CD14-positive monocyte (primary cell): Measurements from ENCODE around the gene CCDC50. TPM values are rescaled to one million over a fixed set of nuclear protein-coding genes. Genes with fewer than 3 reads are reported as not detected.

Source experiments
- DNase-seq, 3 donors: peaks; one replicate each; pipeline ENCODE4 v3.0.0-alpha.2; 2011 to 2022
- H2AFZ ChIP-seq: 2 replicates; pipeline ENCODE4 v1.6.0; 2012; ENCODE audit warnings: mild to moderate bottlenecking, low read depth, low read length, inconsistent platforms; ENCODE audit not compliant: insufficient read depth, poor library complexity, severe bottlenecking
- H3K27ac ChIP-seq, 2 donors: 1 replicate in 1 of 2; 2 replicates in 1 of 2; pipeline ENCODE4 v1.5.1; 2012 to 2013; ENCODE audit warnings: low read length in 2 of 2, control low read depth in 1 of 2, inconsistent platforms in 1 of 2, low read depth in 1 of 2, mild to moderate bottlenecking in 1 of 2
- H3K27me3 ChIP-seq, 2 donors: one replicate each; pipeline versions ENCODE4 v1.6.0 to v1.6.1; 2011 to 2013; ENCODE audit warnings: low read length in 2 of 2; ENCODE audit not compliant: control insufficient read depth in 2 of 2, insufficient read depth in 2 of 2
- H3K36me3 ChIP-seq, 2 donors: replicated peaks in 1 of 2; 1 replicate in 1 of 2; 2 replicates in 1 of 2; pipeline versions ENCODE4 v1.5.1 to v1.6.1; 2012 to 2013; ENCODE audit warnings: low read length in 2 of 2, control low read depth in 1 of 2, inconsistent platforms in 1 of 2, mild to moderate bottlenecking in 1 of 2; ENCODE audit not compliant: insufficient read depth in 2 of 2, control insufficient read depth in 1 of 2
- H3K4me1 ChIP-seq, 2 donors: 1 replicate in 1 of 2; 2 replicates in 1 of 2; pipeline versions ENCODE4 v1.5.1 to v1.6.1; 2012 to 2013; ENCODE audit warnings: low read length in 2 of 2, control low read depth in 1 of 2, inconsistent platforms in 1 of 2, mild to moderate bottlenecking in 1 of 2, moderate library complexity in 1 of 2; ENCODE audit not compliant: insufficient read depth in 2 of 2, control insufficient read depth in 1 of 2
- H3K4me2 ChIP-seq: replicated peaks from 2 replicates; pipeline ENCODE3; 2012; ENCODE audit warnings: low read length, moderate library complexity, mild to moderate bottlenecking; ENCODE audit not compliant: poor library complexity, severe bottlenecking; ENCODE audit errors: extremely low read depth
- H3K4me3 ChIP-seq, 3 experiments: fragments of 200-600 bp in 1 of 3; sonication (generic) in 1 of 3; replicated peaks in 1 of 3; 1 replicate in 2 of 3; 2 replicates in 1 of 3; pipeline ENCODE4 v1.5.1; 2011 to 2013; ENCODE audit warnings: low read length in 3 of 3, mild to moderate bottlenecking in 3 of 3, control low read depth in 2 of 3, low read depth in 2 of 3, inconsistent platforms in 1 of 3, moderate library complexity in 1 of 3
- H3K79me2 ChIP-seq: 2 replicates; pipeline ENCODE4 v1.6.0; 2012; ENCODE audit warnings: mild to moderate bottlenecking, control low read depth, inconsistent platforms, low read length, moderate library complexity; ENCODE audit not compliant: insufficient read depth
- H3K9ac ChIP-seq: 2 replicates; pipeline ENCODE4 v1.6.0; 2017; ENCODE audit warnings: low read length, mild to moderate bottlenecking; ENCODE audit not compliant: insufficient read depth, poor library complexity, severe bottlenecking
- H3K9me3 ChIP-seq, 2 donors: replicated peaks in 1 of 2; 1 replicate in 1 of 2; 2 replicates in 1 of 2; pipeline versions ENCODE4 v1.5.1 to v1.6.1; 2012 to 2013; ENCODE audit warnings: low read length in 2 of 2, control low read depth in 1 of 2; ENCODE audit not compliant: control insufficient read depth in 1 of 2, insufficient read depth in 1 of 2
- H4K20me1 ChIP-seq: 2 replicates; pipeline ENCODE4 v1.6.0; 2012; ENCODE audit warnings: mild to moderate bottlenecking, low read length, control low read depth, moderate library complexity; ENCODE audit not compliant: insufficient read depth
- H3K27ac Mint-ChIP-seq, 7 donors: one replicate each; pipeline ENCODE4 v1.8.0; 2020; ENCODE audit warnings: mild to moderate bottlenecking in 7 of 7, mixed read lengths in 7 of 7, moderate library complexity in 6 of 7, inconsistent platforms in 2 of 7
- H3K27me3 Mint-ChIP-seq, 3 donors: one replicate each; pipeline ENCODE4 v1.8.0; 2021 to 2022; ENCODE audit warnings: low read depth in 3 of 3, mild to moderate bottlenecking in 3 of 3, mixed read lengths in 3 of 3, moderate library complexity in 3 of 3, inconsistent platforms in 1 of 3
- H3K36me3 Mint-ChIP-seq, 2 donors: one replicate each; pipeline ENCODE4 v1.8.0; 2020; ENCODE audit warnings: mixed read lengths in 2 of 2, inconsistent platforms in 1 of 2, mild to moderate bottlenecking in 1 of 2
- H3K4me1 Mint-ChIP-seq: one replicate; pipeline ENCODE4 v1.8.0; 2020; ENCODE audit warnings: mild to moderate bottlenecking, mixed read lengths
- H3K4me3 Mint-ChIP-seq, 2 donors: one replicate each; pipeline ENCODE4 v1.8.0; 2020; ENCODE audit warnings: mild to moderate bottlenecking in 2 of 2, mixed read lengths in 2 of 2, moderate library complexity in 1 of 2
- H3K9me3 Mint-ChIP-seq, 7 donors: one replicate each; pipeline ENCODE4 v1.8.0; 2020 to 2022; ENCODE audit warnings: mixed read lengths in 7 of 7, mild to moderate bottlenecking in 6 of 7, moderate library complexity in 6 of 7, inconsistent platforms in 2 of 7
- CTCF ChIP-seq: fragments of 200-600 bp; IDR thresholded peaks from one replicate; pipeline ENCODE4 v1.8.0; 2022; ENCODE audit warnings: antibody characterized with exemption, mild to moderate bottlenecking
- WGBS: methylation state at CpG from one replicate; pipeline ENCODE4 v1.1.5; 2013; ENCODE audit warnings: missing lambda C conversion rate; ENCODE audit not compliant: insufficient coverage; 5-methylcytosine and 5-hydroxymethylcytosine counted together
- intact Hi-C, 2 donors: fragments of 100-400 bp; cut with micrococcal nuclease; formaldehyde crosslinking; loops; one replicate each; pipeline versions ENCODE4 v1.15.0 to v1.15.1; 2023
- polyA plus RNA-seq, 3 donors: library from polyadenylated mRNA; depleted of rRNA in 1 of 3; unstranded in 2 of 3; stranded (reverse) in 1 of 3; fragments of 300-500 nt in 2 of 3; fragments of >200 nt in 1 of 3; fragmentation: Illumina TruSeq in 2 of 3; gene quantifications; 1 replicate in 2 of 3; 2 replicates in 1 of 3; pipeline ENCODE4 v1.2.3, GENCODE V29; 2012 to 2021

The CCDC50 gene
- polyA plus RNA-seq, 3 donors = 13.3 to 29.2 (median 25.8) TPM

- H3K4me1 ChIP-seq = no peaks in the 10 kb centered on the region
- H3K27me3 Mint-ChIP-seq = no peaks in the 10 kb centered on the region
- H3K9me3 Mint-ChIP-seq = no peaks in the 10 kb centered on the region
- no peak overlapping the region for H2AFZ ChIP-seq
- peaks cover 10 to 51% of the 10 kb centered on the region in 2 donors for H3K36me3 ChIP-seq
- no peaks in the 10 kb centered on the region for H3K27me3 ChIP-seq
- DNase-seq = no peak
- H3K27ac ChIP-seq = no peak overlapping the region
- H3K36me3 Mint-ChIP-seq = peaks cover 19 to 46% of the 10 kb centered on the region in 2 donors
- no peak for TF ChIP-seq CTCF
- H3K4me1 Mint-ChIP-seq = no peaks in the 10 kb centered on the region
- no peaks in the 10 kb centered on the region for H3K79me2 ChIP-seq
- intact Hi-C loops = no loop called here
- H3K4me3 ChIP-seq = no peak overlapping the region
- no peaks in the 10 kb centered on the region for H3K9me3 ChIP-seq
- H3K4me3 Mint-ChIP-seq = no peak overlapping the region
- no peak overlapping the region for H3K27ac Mint-ChIP-seq
- 100% methylated on average over 1 of the region's 2 CpGs for WGBS
- no peak overlapping the region for H3K4me2 ChIP-seq
- no peak overlapping the region for H3K9ac ChIP-seq
- H4K20me1 ChIP-seq = no peaks in the 10 kb centered on the region
Observed at GRCh38 chr3:191391861-191392808, 62.9 kb downstream of the CCDC50 start.

GRCh38 chr3:191393146-191393545 is 64.0 kb downstream of the CCDC50 start:
- DNase-seq = no peak
- Histone ChIP-seq H3K36me3 (peaks cover 10 to 57% of the 10 kb centered on the region in 2 donors), H3K9me3 (no peaks in the 10 kb centered on the region), H3K27me3 (no peaks in the 10 kb centered on the region), H4K20me1 (no peaks in the 10 kb centered on the region), H3K27ac (no peak overlapping the region), H3K79me2 (no peaks in the 10 kb centered on the region), H3K4me2 (no peak overlapping the region), H2AFZ (no peak overlapping the region), H3K4me1 (no peaks in the 10 kb centered on the region), H3K9ac (no peak overlapping the region), H3K4me3 (no peak overlapping the region)
- peaks cover 19 to 46% of the 10 kb centered on the region in 2 donors for H3K36me3 Mint-ChIP-seq
- H3K9me3 Mint-ChIP-seq = no peaks in the 10 kb centered on the region
- intact Hi-C loops = no loop called here
- no peak for TF ChIP-seq CTCF
- H3K4me3 Mint-ChIP-seq = no peak overlapping the region
- H3K27me3 Mint-ChIP-seq = no peaks in the 10 kb centered on the region
- H3K4me1 Mint-ChIP-seq = no peaks in the 10 kb centered on the region
- H3K27ac Mint-ChIP-seq = no peak overlapping the region
